GM19455 (cell line): Measurements from ENCODE around the gene GJD3.

Experiments used
- ATAC-seq: cut with Tn5 transposase; IDR thresholded peaks from one replicate; pipeline ENCODE4 v1.9.1; 2021; ENCODE audit not compliant: unreplicated experiment

Gene GJD3

GRCh38 chr17:40352779-40353394 is 11.7 kb downstream of the GJD3 start:
- ATAC-seq, result no peak

GRCh38 chr17:40352237-40352778 is 12.2 kb downstream of the GJD3 start:
- ATAC-seq, result no peak

- no peak for ATAC-seq
These were observed 12.9 kb downstream of the GJD3 start for GRCh38 chr17:40351359-40352236.

GRCh38 chr17:40350689-40351358 is 13.7 kb downstream of the GJD3 start:
- no peak for ATAC-seq

- no peak for ATAC-seq
These were observed 14.4 kb downstream of the GJD3 start for GRCh38 chr17:40349895-40350688.

- ATAC-seq, result no peak
These were observed 15.1 kb downstream of the GJD3 start for GRCh38 chr17:40349477-40349894.

GRCh38 chr17:40348562-40349476 is 15.7 kb downstream of the GJD3 start:
- ATAC-seq, result no peak

- ATAC-seq, result no peak
These were observed 16.4 kb downstream of the GJD3 start for GRCh38 chr17:40348136-40348504.

GRCh38 chr17:40347319-40348135 is 17.0 kb downstream of the GJD3 start:
- ATAC-seq, result no peak

GRCh38 chr17:40346765-40347158 is 17.8 kb downstream of the GJD3 start:
- no peak for ATAC-seq

GRCh38 chr17:40345994-40346764 is 18.4 kb downstream of the GJD3 start:
- ATAC-seq, result no peak

GRCh38 chr17:40345161-40345993 is 19.2 kb downstream of the GJD3 start:
- no peak for ATAC-seq

- ATAC-seq, result no peak
These were observed 19.9 kb downstream of the GJD3 start for GRCh38 chr17:40344421-40345160.

GRCh38 chr17:40343219-40344119 is 21.1 kb downstream of the GJD3 start:
- no peak for ATAC-seq

GRCh38 chr17:40342504-40343218 is 21.9 kb downstream of the GJD3 start:
- no peak for ATAC-seq
